Measurements from ENCODE around the gene ATP5F1D. TPM values are rescaled to one million over a fixed set of nuclear protein-coding genes. Genes with fewer than 3 reads are reported as not detected.

Gene ATP5F1D
- total RNA-seq, 6 donors from 2014 or later, result 56.0 to 187 (median 113) TPM

DNA sequence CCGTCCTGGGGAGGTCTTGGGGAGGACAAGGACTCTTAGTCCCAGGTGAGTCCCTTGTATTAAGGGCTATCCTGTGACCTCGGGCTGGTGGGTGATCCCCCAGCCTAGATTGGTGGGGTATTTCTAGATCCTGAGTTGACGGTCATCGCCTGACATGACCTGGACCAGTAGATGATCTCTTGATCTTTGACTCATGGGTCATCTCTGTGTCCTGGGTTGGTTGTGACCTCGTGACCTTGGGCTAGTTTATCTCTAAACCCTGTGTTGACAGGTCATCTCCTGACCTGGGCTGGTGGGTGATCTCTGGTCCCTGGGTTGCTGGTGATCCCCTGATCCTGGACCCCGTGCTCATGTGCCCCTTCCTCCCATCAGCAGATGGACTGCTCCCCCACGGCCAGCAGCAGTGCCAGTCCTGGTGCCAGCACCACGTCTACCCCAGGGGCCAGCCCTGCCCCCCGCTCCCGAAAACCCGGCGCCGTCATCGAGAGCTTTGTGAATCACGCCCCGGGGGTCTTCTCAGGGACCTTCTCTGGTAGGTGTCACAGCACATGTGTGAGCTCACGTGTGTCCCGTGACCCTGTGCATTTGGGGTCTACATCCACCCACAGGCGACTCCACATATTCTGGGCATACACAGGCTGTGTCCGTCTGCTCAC is 13.1 kb downstream of the ATP5F1D start:
- peak overlapping the region in 3 of 4 donors; percentile 75 to 97 (median 89) for H3K4me3 ChIP-seq
- DNase-seq (peak in 1 of 2 donors; percentile 82), ATAC-seq (ENCODE audit: low FRiP score in 2 of 2) (no peak)
- peak overlapping the region; percentile 97 to 100 (median 100) for H3K27ac ChIP-seq
- TF ChIP-seq, protein P1, sequence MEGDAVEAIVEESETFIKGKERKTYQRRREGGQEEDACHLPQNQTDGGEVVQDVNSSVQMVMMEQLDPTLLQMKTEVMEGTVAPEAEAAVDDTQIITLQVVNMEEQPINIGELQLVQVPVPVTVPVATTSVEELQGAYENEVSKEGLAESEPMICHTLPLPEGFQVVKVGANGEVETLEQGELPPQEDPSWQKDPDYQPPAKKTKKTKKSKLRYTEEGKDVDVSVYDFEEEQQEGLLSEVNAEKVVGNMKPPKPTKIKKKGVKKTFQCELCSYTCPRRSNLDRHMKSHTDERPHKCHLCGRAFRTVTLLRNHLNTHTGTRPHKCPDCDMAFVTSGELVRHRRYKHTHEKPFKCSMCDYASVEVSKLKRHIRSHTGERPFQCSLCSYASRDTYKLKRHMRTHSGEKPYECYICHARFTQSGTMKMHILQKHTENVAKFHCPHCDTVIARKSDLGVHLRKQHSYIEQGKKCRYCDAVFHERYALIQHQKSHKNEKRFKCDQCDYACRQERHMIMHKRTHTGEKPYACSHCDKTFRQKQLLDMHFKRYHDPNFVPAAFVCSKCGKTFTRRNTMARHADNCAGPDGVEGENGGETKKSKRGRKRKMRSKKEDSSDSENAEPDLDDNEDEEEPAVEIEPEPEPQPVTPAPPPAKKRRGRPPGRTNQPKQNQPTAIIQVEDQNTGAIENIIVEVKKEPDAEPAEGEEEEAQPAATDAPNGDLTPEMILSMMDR (IDR thresholded peaks at IDR 0.05), result no peak
- TF ChIP-seq POLR2AphosphoS5 (IDR thresholded peaks at IDR 0.05) (no peak), POLR2A (IDR thresholded peaks at IDR 0.05) (no peak), EP300 (IDR thresholded peaks at IDR 0.05) (no peak)
- WGBS, 2 donors, result 78 to 82% methylated on average over 8 to 17 of the region's 20 CpGs
- peaks cover 0 to 4% (median 0%) of the 10 kb centered on the region in 4 donors for H3K9me3 ChIP-seq
- peaks cover 22 to 79% (median 63%) of the 10 kb centered on the region in 4 donors for H3K36me3 ChIP-seq
- no peaks in the 10 kb centered on the region for H3K27me3 ChIP-seq
- H3K4me1 ChIP-seq, result peaks cover 62 to 83% (median 74%) of the 10 kb centered on the region in 4 donors

DNA sequence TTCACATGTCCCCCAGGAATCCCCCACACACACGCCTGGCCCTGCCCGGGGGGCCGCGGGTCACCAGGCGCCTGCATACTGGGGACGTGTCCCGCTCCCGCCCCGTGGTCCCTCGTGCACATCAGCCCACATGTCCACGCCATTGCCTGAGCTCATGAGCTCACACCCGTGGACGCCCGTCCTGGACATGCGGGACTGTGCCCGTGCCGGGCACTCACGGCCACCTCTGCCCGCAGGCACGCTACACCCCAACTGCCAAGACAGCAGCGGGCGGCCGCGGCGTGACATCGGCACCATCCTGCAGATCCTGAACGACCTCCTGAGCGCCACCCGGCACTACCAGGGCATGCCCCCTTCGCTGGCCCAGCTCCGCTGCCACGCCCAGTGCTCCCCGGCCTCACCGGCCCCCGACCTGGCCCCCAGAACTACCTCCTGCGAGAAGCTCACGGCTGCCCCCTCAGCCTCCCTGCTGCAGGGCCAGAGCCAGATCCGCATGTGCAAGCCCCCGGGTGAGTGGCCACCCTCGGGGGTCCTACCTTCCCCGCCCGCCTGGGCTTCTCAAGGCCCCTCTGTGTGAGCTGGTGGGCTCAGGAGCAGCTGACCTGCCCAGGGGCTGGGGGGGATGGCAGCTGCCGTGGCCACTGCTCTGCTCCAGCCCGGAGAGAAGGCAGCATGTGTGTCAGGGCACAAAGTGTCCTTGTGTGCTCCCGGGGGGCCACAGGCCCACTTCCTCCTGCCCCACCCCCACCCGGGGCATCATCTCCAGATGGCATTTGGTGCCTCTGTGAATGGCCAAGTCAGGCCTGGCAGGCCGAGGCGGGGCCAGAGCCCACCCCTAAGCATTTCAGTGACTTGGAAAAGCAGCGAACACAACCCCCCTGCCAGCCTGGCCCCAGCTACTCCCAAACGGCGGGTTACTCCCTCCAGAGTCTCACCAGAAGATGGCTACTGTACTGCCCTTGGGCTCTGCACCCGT is 13.9 kb downstream of the ATP5F1D start:
- peak in 1 of 2 donors; percentile 3 for TF ChIP-seq POLR2AphosphoS5 (IDR thresholded peaks at IDR 0.05)
- TF ChIP-seq, protein P1 (IDR thresholded peaks at IDR 0.05), result no peak
- WGBS, 2 donors, result 80 to 86% methylated on average over 2 to 52 of the region's 52 CpGs
- Histone ChIP-seq H3K36me3 (peaks cover 22 to 72% (median 61%) of the 10 kb centered on the region in 4 donors), H3K4me3 (peak overlapping the region in 1 of 4 donors; percentile 97), H3K9me3 (peaks cover 0 to 4% (median 0%) of the 10 kb centered on the region in 4 donors), H3K4me1 (peaks cover 70 to 91% (median 83%) of the 10 kb centered on the region in 4 donors), H3K27ac (peak overlapping the region; percentile 97 to 100 (median 100)), H3K27me3 (no peaks in the 10 kb centered on the region)
- DNase-seq (peak in 1 of 2 donors; percentile 87), ATAC-seq (ENCODE audit: low FRiP score in 2 of 2) (no peak)

DNA sequence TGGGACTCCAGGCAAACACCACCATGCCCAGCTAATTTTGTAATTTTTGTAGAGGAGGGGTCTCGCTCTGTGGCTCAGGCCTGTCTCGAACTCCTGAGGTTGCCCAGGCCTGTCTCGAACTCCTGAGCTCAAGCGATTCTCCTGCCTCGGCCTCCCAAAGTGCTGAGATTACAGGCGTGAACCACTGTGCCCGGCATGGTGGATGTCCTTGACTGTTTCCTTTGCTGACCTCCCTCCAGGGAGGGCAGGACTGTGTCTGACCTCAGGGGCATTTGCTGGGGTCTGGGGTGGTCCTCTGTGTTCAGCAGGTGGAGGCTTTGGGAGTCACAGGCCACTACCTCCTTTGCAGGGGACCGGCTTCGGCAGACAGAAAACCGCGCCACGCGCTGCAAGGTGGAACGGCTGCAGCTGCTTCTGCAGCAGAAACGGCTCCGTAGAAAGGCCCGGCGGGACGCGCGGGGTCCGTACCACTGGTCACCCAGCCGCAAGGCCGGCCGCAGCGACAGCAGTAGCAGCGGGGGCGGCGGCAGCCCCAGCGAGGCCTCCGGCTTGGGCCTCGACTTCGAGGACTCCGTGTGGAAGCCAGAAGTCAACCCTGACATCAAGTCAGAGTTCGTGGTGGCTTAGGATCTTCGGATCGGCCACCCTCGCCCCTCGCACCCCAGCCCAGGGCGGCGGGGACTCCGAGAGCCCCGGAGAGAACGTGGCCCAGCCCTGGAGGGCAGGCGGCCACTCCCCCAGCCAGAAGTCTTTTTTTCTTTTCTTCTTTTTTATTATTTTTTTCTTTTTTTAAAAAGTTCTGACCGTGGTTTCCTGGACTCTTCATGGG is 15.3 kb downstream of the ATP5F1D start:
- TF ChIP-seq POLR2AphosphoS5 (IDR thresholded peaks at IDR 0.05), result peak; percentile 5 to 37
- no peak for TF ChIP-seq POLR2A (IDR thresholded peaks at IDR 0.05)
- peaks cover 22 to 58% (median 52%) of the 10 kb centered on the region in 4 donors for H3K36me3 ChIP-seq

DNA sequence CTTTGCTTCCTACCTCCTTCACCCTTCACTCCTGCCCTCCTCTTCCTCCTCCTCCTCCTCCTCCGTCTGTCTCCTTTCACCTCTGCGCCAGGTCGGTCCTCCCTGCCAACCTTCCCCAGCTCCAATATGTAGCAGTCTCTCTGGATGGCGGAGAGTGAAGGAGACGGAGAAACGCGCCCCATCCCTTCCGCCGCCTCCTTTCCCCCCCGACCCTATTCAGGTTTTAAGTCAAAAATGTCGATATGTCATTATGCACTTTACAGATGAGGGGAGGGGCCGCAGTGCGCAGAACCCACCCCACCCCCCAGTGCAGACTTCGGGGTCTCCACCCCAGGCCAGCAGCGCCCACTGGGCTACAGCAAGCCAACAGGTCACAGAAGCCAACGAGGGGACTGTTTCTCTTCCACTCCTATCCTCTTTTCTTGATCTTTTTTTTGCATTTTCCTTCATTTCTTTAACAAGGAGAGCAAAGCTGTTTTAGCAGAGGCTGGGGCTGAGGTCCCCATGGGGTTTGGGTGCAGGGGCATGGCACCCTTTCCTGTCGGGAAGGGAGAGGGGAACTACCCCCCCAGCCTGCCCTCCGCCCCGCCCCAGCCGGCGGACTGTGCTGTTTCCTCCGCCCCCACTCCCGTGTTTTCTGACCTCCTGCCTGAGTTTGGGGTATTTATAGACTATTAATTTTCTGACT is 16.1 kb downstream of the ATP5F1D start:
- TF ChIP-seq POLR2AphosphoS5 (IDR thresholded peaks at IDR 0.05) (no peak), POLR2A (IDR thresholded peaks at IDR 0.05) (no peak), EP300 (IDR thresholded peaks at IDR 0.05) (no peak)
- TF ChIP-seq, protein P1 (IDR thresholded peaks at IDR 0.05), result no peak
- Histone ChIP-seq H3K4me1 (peaks cover 87 to 98% (median 92%) of the 10 kb centered on the region in 4 donors), H3K9me3 (no peaks in the 10 kb centered on the region), H3K36me3 (peaks cover 22 to 56% (median 50%) of the 10 kb centered on the region in 4 donors), H3K27ac (peak overlapping the region; percentile 91 to 100 (median 98)), H3K27me3 (no peaks in the 10 kb centered on the region), H3K4me3 (peak overlapping the region in 1 of 4 donors; percentile 62)
- WGBS, 2 donors, result 70 to 71% methylated on average over 18 to 23 of the region's 23 CpGs
- ATAC-seq (ENCODE audit: low FRiP score in 2 of 2) (no peak), DNase-seq (peak in 1 of 2 donors; percentile 81)

More for the DNA sequence above, 15.3 kb downstream of the ATP5F1D start:
- ATAC-seq (ENCODE audit: low FRiP score in 2 of 2) (no peak), DNase-seq (peak in 1 of 2 donors; percentile 88)
- H3K4me3 ChIP-seq, result no peak overlapping the region
- peak overlapping the region; percentile 91 to 100 (median 98) for H3K27ac ChIP-seq
- H3K27me3 ChIP-seq, result no peaks in the 10 kb centered on the region
- WGBS, 2 donors, result 88 to 93% methylated on average over 32 to 46 of the region's 46 CpGs
- peaks cover 81 to 98% (median 90%) of the 10 kb centered on the region in 4 donors for H3K4me1 ChIP-seq
- peaks cover 0 to 4% (median 0%) of the 10 kb centered on the region in 4 donors for H3K9me3 ChIP-seq

All from upper lobe of left lung (tissue), 6 donors.